Measurements from ENCODE around the gene ERBB2. TPM values are rescaled to one million over a fixed set of nuclear protein-coding genes. Genes with fewer than 3 reads are reported as not detected.
A peak's percentile ranks its signal among the peaks of the same experiment; 100 is the strongest.

The ERBB2 gene
- total and polyA plus RNA-seq, 2 of the 13 experiments (the other 11 are each of a cell fraction or from before 2014, with no cell fraction given) = 57.7 to 64.1 TPM

- 0 out of 2 replicates have a peak, but pooled peaks have one; percentile 51 for TF ChIP-seq MIER3 (CRISPR knock-in tag; IDR thresholded peaks at IDR 0.05; ENCODE audit: borderline replicate concordance)
- peak; percentile 31; the same call in 1 of the 2 replicates for TF ChIP-seq HMG20A (CRISPR knock-in tag; IDR thresholded peaks at IDR 0.05; ENCODE audit: borderline replicate concordance)
- TF ChIP-seq NKX3-1 (CRISPR knock-in tag; IDR thresholded peaks at IDR 0.05) = no peak
- no peak; the same call in 1 of the 2 replicates for TF ChIP-seq ZNF558 (CRISPR knock-in tag; IDR thresholded peaks at IDR 0.05; ENCODE audit: borderline replicate concordance)
- no peak for TF ChIP-seq FOXO1 (CRISPR knock-in tag; IDR thresholded peaks at IDR 0.05)
- TF ChIP-seq CREB1 (IDR thresholded peaks at IDR 0.05) = no peak
- no peak; the same call in none of the 2 replicates for TF ChIP-seq CREB1 (CRISPR knock-in tag; IDR thresholded peaks at IDR 0.05)
- TF ChIP-seq ELF1 (CRISPR knock-in tag; IDR thresholded peaks at IDR 0.05) = peak; percentile 36; the same call in 1 of the 2 replicates
- 0 out of 2 replicates have a peak, but pooled peaks have one; percentile 1 for TF ChIP-seq KLF6 (CRISPR knock-in tag; IDR thresholded peaks at IDR 0.05)
- TF ChIP-seq TBX2 (CRISPR knock-in tag; IDR thresholded peaks at IDR 0.05; ENCODE audit: borderline replicate concordance) = peak; percentile 74
- TF ChIP-seq ZNF431 (CRISPR knock-in tag; IDR thresholded peaks at IDR 0.05; ENCODE audit: borderline replicate concordance, low read depth) = 0 out of 2 replicates have a peak, but pooled peaks have one; percentile 51
- TF ChIP-seq GMEB1 (CRISPR knock-in tag; IDR thresholded peaks at IDR 0.05; ENCODE audit: borderline replicate concordance) = no peak; the same call in 1 of the 2 replicates
- TF ChIP-seq RBAK (CRISPR knock-in tag; IDR thresholded peaks at IDR 0.05) = no peak
- TF ChIP-seq, protein P1, sequence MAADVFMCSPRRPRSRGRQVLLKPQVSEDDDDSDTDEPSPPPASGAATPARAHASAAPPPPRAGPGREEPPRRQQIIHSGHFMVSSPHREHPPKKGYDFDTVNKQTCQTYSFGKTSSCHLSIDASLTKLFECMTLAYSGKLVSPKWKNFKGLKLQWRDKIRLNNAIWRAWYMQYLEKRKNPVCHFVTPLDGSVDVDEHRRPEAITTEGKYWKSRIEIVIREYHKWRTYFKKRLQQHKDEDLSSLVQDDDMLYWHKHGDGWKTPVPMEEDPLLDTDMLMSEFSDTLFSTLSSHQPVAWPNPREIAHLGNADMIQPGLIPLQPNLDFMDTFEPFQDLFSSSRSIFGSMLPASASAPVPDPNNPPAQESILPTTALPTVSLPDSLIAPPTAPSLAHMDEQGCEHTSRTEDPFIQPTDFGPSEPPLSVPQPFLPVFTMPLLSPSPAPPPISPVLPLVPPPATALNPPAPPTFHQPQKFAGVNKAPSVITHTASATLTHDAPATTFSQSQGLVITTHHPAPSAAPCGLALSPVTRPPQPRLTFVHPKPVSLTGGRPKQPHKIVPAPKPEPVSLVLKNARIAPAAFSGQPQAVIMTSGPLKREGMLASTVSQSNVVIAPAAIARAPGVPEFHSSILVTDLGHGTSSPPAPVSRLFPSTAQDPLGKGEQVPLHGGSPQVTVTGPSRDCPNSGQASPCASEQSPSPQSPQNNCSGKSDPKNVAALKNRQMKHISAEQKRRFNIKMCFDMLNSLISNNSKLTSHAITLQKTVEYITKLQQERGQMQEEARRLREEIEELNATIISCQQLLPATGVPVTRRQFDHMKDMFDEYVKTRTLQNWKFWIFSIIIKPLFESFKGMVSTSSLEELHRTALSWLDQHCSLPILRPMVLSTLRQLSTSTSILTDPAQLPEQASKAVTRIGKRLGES (CRISPR knock-in tag; IDR thresholded peaks at IDR 0.05; ENCODE audit: borderline replicate concordance) = no peak
- peak; percentile 52 for TF ChIP-seq RARA (CRISPR knock-in tag; IDR thresholded peaks at IDR 0.05)
- no peak for TF ChIP-seq LRRFIP1 (CRISPR knock-in tag; conservative IDR thresholded peaks at IDR 0.05)
- no peak for TF ChIP-seq RXRA (CRISPR knock-in tag; IDR thresholded peaks at IDR 0.05)
- peak; percentile 46; the same call in 1 of the 2 replicates for TF ChIP-seq NFKBIZ (CRISPR knock-in tag; IDR thresholded peaks at IDR 0.05)
- TF ChIP-seq, protein P2, sequence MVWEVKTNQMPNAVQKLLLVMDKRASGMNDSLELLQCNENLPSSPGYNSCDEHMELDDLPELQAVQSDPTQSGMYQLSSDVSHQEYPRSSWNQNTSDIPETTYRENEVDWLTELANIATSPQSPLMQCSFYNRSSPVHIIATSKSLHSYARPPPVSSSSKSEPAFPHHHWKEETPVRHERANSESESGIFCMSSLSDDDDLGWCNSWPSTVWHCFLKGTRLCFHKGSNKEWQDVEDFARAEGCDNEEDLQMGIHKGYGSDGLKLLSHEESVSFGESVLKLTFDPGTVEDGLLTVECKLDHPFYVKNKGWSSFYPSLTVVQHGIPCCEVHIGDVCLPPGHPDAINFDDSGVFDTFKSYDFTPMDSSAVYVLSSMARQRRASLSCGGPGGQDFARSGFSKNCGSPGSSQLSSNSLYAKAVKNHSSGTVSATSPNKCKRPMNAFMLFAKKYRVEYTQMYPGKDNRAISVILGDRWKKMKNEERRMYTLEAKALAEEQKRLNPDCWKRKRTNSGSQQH (CRISPR knock-in tag; IDR thresholded peaks at IDR 0.05; ENCODE audit: low read depth) = no peak
- TF ChIP-seq MED8 (CRISPR knock-in tag; IDR thresholded peaks at IDR 0.05; ENCODE audit: insufficient replicate concordance) = peak; percentile 47
- no peak for TF ChIP-seq ZNF784 (CRISPR knock-in tag; IDR thresholded peaks at IDR 0.05; ENCODE audit: borderline replicate concordance)
- no peak for TF ChIP-seq ZZZ3 (CRISPR knock-in tag; IDR thresholded peaks at IDR 0.05; ENCODE audit: borderline replicate concordance)
Measured at GRCh38 chr17:39687101-39687545, 12.7 kb upstream of the ERBB2 start (continued).
